GM12878 (cell line): ENCODE measurements around the gene ZNF684.

Experiments
- CUX1 ChIP-seq: IDR thresholded peaks from 2 replicates; pipeline ENCODE4 v1.6.1; 2012; ENCODE audit warnings: improper control_type of control experiment, low read depth, low read length; ENCODE audit not compliant: insufficient replicate concordance
- EP300 ChIP-seq, 2 experiments: fragments of 150-350 bp in 1 of 2; IDR thresholded peaks; 2 replicates each; pipeline ENCODE4 v1.6.1; 2011 to 2012; ENCODE audit warnings: low read depth in 2 of 2, low read length in 2 of 2, borderline replicate concordance in 1 of 2, improper control_type of control experiment in 1 of 2, inconsistent platforms in 1 of 2; ENCODE audit not compliant: control insufficient read depth in 1 of 2
- NR2F1 ChIP-seq: fragments of 450-650 bp; conservative IDR thresholded peaks from 2 replicates; pipeline ENCODE4 v1.6.1; 2017; ENCODE audit warnings: mild to moderate bottlenecking
- POLR2AphosphoS5 ChIP-seq: IDR thresholded peaks from 2 replicates; pipeline ENCODE4 v1.6.1; 2011; ENCODE audit warnings: mild to moderate bottlenecking, low read length, inconsistent platforms
- REST ChIP-seq: IDR thresholded peaks from 2 replicates; pipeline ENCODE4 v1.6.1; 2012; ENCODE audit warnings: mild to moderate bottlenecking, low read depth, low read length
- ZNF592 ChIP-seq: fragments of 450-650 bp; IDR thresholded peaks from 2 replicates; pipeline ENCODE4 v1.6.1; 2017; ENCODE audit warnings: mild to moderate bottlenecking, moderate library complexity

GRCh38 chr1:40582116-40582515, 50.7 kb downstream of the ZNF684 start:
- no peak for TF ChIP-seq CUX1
- TF ChIP-seq EP300 (IDR thresholded peaks at IDR 0.05; ENCODE audit: borderline replicate concordance in 1 of 2, control insufficient read depth in 1 of 2, low read depth in 2 of 2, low read length in 2 of 2), result no peak
- no peak for TF ChIP-seq REST
- no peak for TF ChIP-seq ZNF592
- TF ChIP-seq NR2F1, result no peak
- no peak for TF ChIP-seq POLR2AphosphoS5
